Sigmoid colon (tissue), 7 donors: Measurements from ENCODE around the gene TNNT2. TPM values are rescaled to one million over a fixed set of nuclear protein-coding genes. Genes with fewer than 3 reads are reported as not detected.

Experiments
- DNase-seq: peaks from one replicate; pipeline ENCODE4 v3.0.0-alpha.2; 2019
- H3K27ac ChIP-seq, 4 donors: fragments of 200-600 bp; sonication (generic); one replicate each; pipeline ENCODE4 v1.5.1; 2016 to 2019; ENCODE audit warnings: mild to moderate bottlenecking in 1 of 4
- H3K27me3 ChIP-seq, 3 donors: fragments of 200-600 bp; sonication (generic); one replicate each; pipeline ENCODE4 v1.5.1; 2019; ENCODE audit warnings: mild to moderate bottlenecking in 1 of 3
- H3K36me3 ChIP-seq, 4 donors: fragments of 200-600 bp; sonication (generic); one replicate each; pipeline ENCODE4 v1.5.1; 2016 to 2019
- H3K4me1 ChIP-seq, 4 donors: fragments of 200-600 bp; sonication (generic); one replicate each; pipeline ENCODE4 v1.5.1; 2017 to 2019
- H3K4me3 ChIP-seq, 4 donors: fragments of 200-600 bp; sonication (generic); one replicate each; pipeline ENCODE4 v1.5.1; 2017 to 2019; ENCODE audit warnings: mild to moderate bottlenecking in 2 of 4, moderate library complexity in 1 of 4
- H3K9me3 ChIP-seq, 4 donors: fragments of 200-600 bp in 3 of 4; sonication (generic) in 3 of 4; one replicate each; pipeline versions ENCODE4 v1.5.1 to v1.6.1; 2013 to 2019
- CTCF ChIP-seq, 4 experiments: fragments of 450-650 bp in 3 of 4; fragments of 200-600 bp in 1 of 4; IDR thresholded peaks; one replicate each; pipeline ENCODE4 v1.5.1; 2016 to 2019; ENCODE audit warnings: antibody characterized with exemption in 4 of 4, mild to moderate bottlenecking in 3 of 4, moderate library complexity in 2 of 4
- EP300 ChIP-seq, 4 donors: sonication (generic); formaldehyde crosslinking; IDR thresholded peaks; one replicate each; pipeline ENCODE4 v1.6.1; 2017; ENCODE audit warnings: antibody characterized with exemption in 4 of 4
- POLR2A ChIP-seq, 2 donors: fragments of 450-650 bp; IDR thresholded peaks; one replicate each; pipeline ENCODE4 v1.6.1; 2016; ENCODE audit warnings: antibody characterized with exemption in 2 of 2, mild to moderate bottlenecking in 2 of 2, moderate library complexity in 2 of 2
- POLR2AphosphoS5 ChIP-seq, 4 donors: sonication (generic); formaldehyde crosslinking; IDR thresholded peaks; one replicate each; pipeline ENCODE4 v1.6.1; 2017; ENCODE audit warnings: antibody characterized with exemption in 4 of 4
- WGBS, 2 donors: extraction: QIAGEN DNeasy Blood & Tissue Kit; methylation state at CpG; one replicate each; pipeline ENCODE4 v1.1.7; 2013; 5-methylcytosine and 5-hydroxymethylcytosine counted together
- intact Hi-C: fragments of 100-400 bp; cut with DNase I; formaldehyde crosslinking; loops from one replicate; pipeline ENCODE4 v1.15.1; 2023
- polyA plus RNA-seq, 3 donors: library from polyadenylated mRNA; stranded (reverse); fragments of 200-250 nt; gene quantifications; one replicate each; pipeline ENCODE4 v1.2.3, GENCODE V29; 2013
- total RNA-seq, 4 donors: library from RNA; depleted of rRNA; stranded (reverse); fragments of >200 nt; gene quantifications; one replicate each; pipeline ENCODE4 v1.1.0, GENCODE V29; 2016
- donor health status: healthy with polysubstance abuse.
- donor health status: Bipolar disorder and iron deficiency.
- donor health status: healthy.

Gene TNNT2
- total and polyA plus RNA-seq, 7 donors: 0.81 to 34.9 (median 3.9) TPM; not detected in 3

- intact Hi-C loops: no loop called here
- Histone ChIP-seq H3K9me3 (no peaks in the 10 kb centered on the region), H3K36me3 (no peaks in the 10 kb centered on the region), H3K4me3 (no peak overlapping the region), H3K27me3 (no peaks in the 10 kb centered on the region), H3K27ac (no peak overlapping the region), H3K4me1 (no peaks in the 10 kb centered on the region)
- no peak for TF ChIP-seq POLR2A (IDR thresholded peaks at IDR 0.05)
- no peak for TF ChIP-seq EP300 (IDR thresholded peaks at IDR 0.05)
- no peak for TF ChIP-seq CTCF (IDR thresholded peaks at IDR 0.05)
- TF ChIP-seq POLR2AphosphoS5 (IDR thresholded peaks at IDR 0.05): no peak
- no peak for DNase-seq
- WGBS, 2 donors: 87 to 92% methylated on average over 15 of the region's 15 CpGs
These were observed 55.6 kb downstream of the TNNT2 start for GRCh38 chr1:201321826-201322390.

- no peaks in the 10 kb centered on the region for H3K36me3 ChIP-seq
- DNase-seq: peak; percentile 46
- 82 to 85% methylated on average over 12 of the region's 12 CpGs for WGBS, 2 donors
- H3K4me1 ChIP-seq: no peaks in the 10 kb centered on the region
- H3K27me3 ChIP-seq: no peaks in the 10 kb centered on the region
- no peak overlapping the region for H3K27ac ChIP-seq
- no peak for TF ChIP-seq CTCF (IDR thresholded peaks at IDR 0.05)
- no peak for TF ChIP-seq POLR2AphosphoS5 (IDR thresholded peaks at IDR 0.05)
- TF ChIP-seq POLR2A (IDR thresholded peaks at IDR 0.05): no peak
- no peak for TF ChIP-seq EP300 (IDR thresholded peaks at IDR 0.05)
- no peaks in the 10 kb centered on the region for H3K9me3 ChIP-seq
- H3K4me3 ChIP-seq: no peak overlapping the region
- intact Hi-C loops: no loop called here
These were observed 57.2 kb downstream of the TNNT2 start for GRCh38 chr1:201320168-201320788.

- Histone ChIP-seq H3K9me3 (no peaks in the 10 kb centered on the region), H3K27ac (no peak overlapping the region), H3K36me3 (no peaks in the 10 kb centered on the region), H3K4me3 (no peak overlapping the region), H3K4me1 (no peaks in the 10 kb centered on the region), H3K27me3 (no peaks in the 10 kb centered on the region)
- no peak for TF ChIP-seq EP300 (IDR thresholded peaks at IDR 0.05)
- no peak for TF ChIP-seq POLR2A (IDR thresholded peaks at IDR 0.05)
- no peak for TF ChIP-seq CTCF (IDR thresholded peaks at IDR 0.05)
- TF ChIP-seq POLR2AphosphoS5 (IDR thresholded peaks at IDR 0.05): no peak
- DNase-seq: peak; percentile 25
- 93% methylated on average over 6 of the region's 6 CpGs for WGBS, 2 donors
- intact Hi-C loops: no loop called here
These were observed 57.8 kb downstream of the TNNT2 start for GRCh38 chr1:201319631-201320030.

GRCh38 chr1:201318504-201319340, 58.8 kb downstream of the TNNT2 start:
- no peak overlapping the region for H3K27ac ChIP-seq
- no peak for TF ChIP-seq POLR2A (IDR thresholded peaks at IDR 0.05)
- peak; percentile 60 for DNase-seq
- no peaks in the 10 kb centered on the region for H3K9me3 ChIP-seq
- H3K36me3 ChIP-seq: no peaks in the 10 kb centered on the region
- H3K4me3 ChIP-seq: no peak overlapping the region
- intact Hi-C loops: no loop called here
- H3K4me1 ChIP-seq: no peaks in the 10 kb centered on the region
- WGBS, 2 donors: 82 to 88% methylated on average over 15 of the region's 15 CpGs
- H3K27me3 ChIP-seq: peaks cover 0 to 3% (median 0%) of the 10 kb centered on the region in 3 donors

GRCh38 chr1:201317551-201317950, 59.9 kb downstream of the TNNT2 start:
- H3K9me3 ChIP-seq: no peaks in the 10 kb centered on the region
- no peak overlapping the region for H3K4me3 ChIP-seq
- intact Hi-C loops: no loop called here
- TF ChIP-seq CTCF (IDR thresholded peaks at IDR 0.05) (no peak), POLR2AphosphoS5 (IDR thresholded peaks at IDR 0.05) (no peak), EP300 (IDR thresholded peaks at IDR 0.05) (no peak), POLR2A (IDR thresholded peaks at IDR 0.05) (no peak)
- H3K27ac ChIP-seq: no peak overlapping the region
- H3K4me1 ChIP-seq: no peaks in the 10 kb centered on the region
- 93 to 95% methylated on average over 13 of the region's 13 CpGs for WGBS, 2 donors
- H3K36me3 ChIP-seq: no peaks in the 10 kb centered on the region
- peaks cover 0 to 6% (median 0%) of the 10 kb centered on the region in 3 donors for H3K27me3 ChIP-seq
- peak; percentile 49 for DNase-seq
